ENCODE measurements around the gene PXYLP1.

GRCh38 chr3:141249041-141249440 is 17.4 kb downstream of the PXYLP1 start:
- TF ChIP-seq SP1 (IDR thresholded peaks at IDR 0.05) (no peak), FOXK2 (IDR thresholded peaks at IDR 0.05) (no peak), ELF4 (IDR thresholded peaks at IDR 0.05) (no peak), BHLHE40 (IDR thresholded peaks at IDR 0.05; ENCODE audit: borderline replicate concordance) (no peak), FOXA1 (IDR thresholded peaks at IDR 0.05) (no peak), SUZ12 (IDR thresholded peaks at IDR 0.05) (no peak), TARDBP (IDR thresholded peaks at IDR 0.05) (no peak), ZNF384 (IDR thresholded peaks at IDR 0.05) (no peak), HDGF (IDR thresholded peaks at IDR 0.05; ENCODE audit: borderline replicate concordance) (no peak), CTBP1 (IDR thresholded peaks at IDR 0.05; ENCODE audit: borderline replicate concordance) (no peak)
- TF ChIP-seq, protein P1, sequence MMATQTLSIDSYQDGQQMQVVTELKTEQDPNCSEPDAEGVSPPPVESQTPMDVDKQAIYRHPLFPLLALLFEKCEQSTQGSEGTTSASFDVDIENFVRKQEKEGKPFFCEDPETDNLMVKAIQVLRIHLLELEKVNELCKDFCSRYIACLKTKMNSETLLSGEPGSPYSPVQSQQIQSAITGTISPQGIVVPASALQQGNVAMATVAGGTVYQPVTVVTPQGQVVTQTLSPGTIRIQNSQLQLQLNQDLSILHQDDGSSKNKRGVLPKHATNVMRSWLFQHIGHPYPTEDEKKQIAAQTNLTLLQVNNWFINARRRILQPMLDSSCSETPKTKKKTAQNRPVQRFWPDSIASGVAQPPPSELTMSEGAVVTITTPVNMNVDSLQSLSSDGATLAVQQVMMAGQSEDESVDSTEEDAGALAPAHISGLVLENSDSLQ (IDR thresholded peaks at IDR 0.05): no peak

Measured in HEK293T (cell line).